HG03066 (cell line): ENCODE results near the gene STKLD1.
"Not testable (repeated sequence)": the region's sequence is repeated elsewhere in the genome, so short reads cannot be mapped to it uniquely, and the experiment has no call there.

Experiments
- ATAC-seq: cut with Tn5 transposase; IDR thresholded peaks from one replicate; pipeline ENCODE4 v1.9.1; 2021; ENCODE audit warnings: low read depth; ENCODE audit not compliant: unreplicated experiment

The STKLD1 gene

GRCh38 chr9:133436681-133437080 is 60.5 kb downstream of the STKLD1 start:
- ATAC-seq, result no peak

DNA sequence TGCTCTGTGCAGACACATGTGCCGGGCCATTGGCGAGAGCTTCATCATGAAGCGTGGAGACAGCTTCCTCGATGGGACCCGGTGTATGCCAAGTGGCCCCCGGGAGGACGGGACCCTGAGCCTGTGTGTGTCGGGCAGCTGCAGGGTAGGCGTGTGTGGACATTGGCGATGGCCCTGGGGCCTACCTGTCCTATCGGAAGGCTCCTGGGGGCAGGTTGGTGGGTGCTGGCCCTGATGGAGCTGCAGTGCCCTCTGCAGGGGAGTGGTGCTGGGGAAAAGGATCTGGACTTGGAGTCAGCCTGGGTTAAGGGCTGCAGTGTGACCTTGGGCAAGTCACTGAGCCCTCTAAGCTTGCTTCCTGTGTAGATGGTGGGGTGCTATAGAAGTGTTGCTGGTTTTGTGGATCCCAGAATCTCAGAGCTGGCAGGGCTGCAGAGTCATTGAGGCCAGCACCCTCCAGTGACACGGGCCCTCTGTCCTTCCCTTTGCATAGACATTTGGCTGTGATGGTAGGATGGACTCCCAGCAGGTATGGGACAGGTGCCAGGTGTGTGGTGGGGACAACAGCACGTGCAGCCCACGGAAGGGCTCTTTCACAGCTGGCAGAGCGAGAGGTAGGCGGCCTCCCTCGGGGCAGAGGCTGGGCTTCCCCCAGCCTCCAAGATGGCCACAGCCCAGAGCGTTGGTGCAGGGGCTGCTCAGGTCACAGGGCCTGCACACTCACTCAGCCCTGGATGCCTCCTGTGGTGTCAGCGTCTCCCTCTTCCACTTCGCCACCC is 61.8 kb downstream of the STKLD1 start:
- no peak for ATAC-seq

- no peak for ATAC-seq
These were observed 63.2 kb downstream of the STKLD1 start for GRCh38 chr9:133439337-133439736.

DNA sequence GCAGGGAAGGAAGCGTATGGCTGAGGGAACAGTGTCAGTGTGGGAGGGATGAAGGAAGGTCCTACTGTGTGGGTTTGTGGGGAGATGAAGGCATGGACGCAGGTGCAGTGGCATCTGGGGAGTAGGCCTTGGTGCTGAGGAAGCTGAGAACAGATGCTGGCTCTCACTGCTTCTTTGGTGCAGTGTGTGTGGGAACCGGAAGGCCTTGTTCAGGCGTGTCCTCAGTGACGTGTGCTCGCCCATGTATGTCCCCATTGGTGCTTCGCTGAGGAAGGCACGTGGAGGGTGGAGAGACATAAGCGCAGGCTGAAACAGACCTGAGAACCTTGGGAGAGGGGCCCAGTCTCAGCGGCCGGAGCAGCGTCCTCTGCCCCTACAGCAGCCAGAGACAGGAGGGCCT is 64.7 kb downstream of the STKLD1 start:
- no peak for ATAC-seq

DNA sequence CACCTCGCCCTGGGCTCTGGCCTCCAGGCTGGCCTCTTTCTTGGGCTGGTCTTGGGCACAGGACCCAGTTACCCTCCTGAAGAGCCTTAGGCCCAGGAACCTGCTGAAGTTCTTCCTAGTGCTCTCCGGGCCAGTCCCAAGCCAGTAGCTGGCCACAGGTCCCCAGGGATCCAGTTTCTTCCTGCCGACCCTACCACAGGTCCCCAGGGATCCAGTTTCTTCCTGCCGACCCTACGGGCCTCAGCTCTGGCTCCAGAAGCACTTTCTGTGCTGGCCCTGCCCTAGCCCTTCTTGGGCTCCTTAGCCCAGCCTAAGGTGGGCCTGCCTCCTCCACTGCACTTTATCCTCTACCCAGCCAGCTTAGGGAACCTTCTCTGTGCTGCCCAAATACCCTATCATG is 65.4 kb downstream of the STKLD1 start:
- ATAC-seq, result no peak

DNA sequence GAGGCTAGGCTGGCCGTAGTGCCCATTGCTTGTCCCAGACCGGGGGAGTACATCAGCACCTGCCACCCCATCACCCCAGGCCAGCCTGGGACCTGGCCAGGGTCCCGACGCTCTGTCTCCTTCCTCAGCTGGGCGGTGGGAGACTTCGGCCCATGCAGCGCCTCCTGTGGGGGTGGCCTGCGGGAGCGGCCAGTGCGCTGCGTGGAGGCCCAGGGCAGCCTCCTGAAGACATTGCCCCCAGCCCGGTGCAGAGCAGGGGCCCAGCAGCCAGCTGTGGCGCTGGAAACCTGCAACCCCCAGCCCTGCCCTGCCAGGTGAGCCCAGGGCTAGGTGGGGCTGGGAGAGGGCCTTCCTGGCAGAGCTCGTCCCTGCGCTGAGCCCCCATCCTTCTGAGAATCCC is 67.1 kb downstream of the STKLD1 start:
- no peak for ATAC-seq

DNA sequence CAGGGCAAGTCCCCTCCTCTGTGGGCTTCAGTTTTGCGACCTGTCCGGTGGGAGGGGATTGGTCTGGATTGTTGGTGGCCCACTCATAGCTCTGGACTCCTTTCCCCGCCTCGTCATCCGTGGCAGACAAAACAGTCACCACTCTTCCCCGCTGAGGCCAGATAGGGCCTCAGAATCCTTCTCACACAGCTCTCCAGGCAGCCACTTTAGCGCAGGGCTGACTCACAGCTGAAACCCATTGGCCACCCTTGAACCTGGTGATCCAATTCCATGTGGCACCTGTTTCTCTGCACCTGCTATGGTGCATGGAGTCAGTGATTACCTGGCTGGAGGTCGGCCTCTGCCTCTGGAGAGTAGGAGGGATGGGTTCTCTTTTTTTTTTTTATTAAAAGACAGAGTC is 67.8 kb downstream of the STKLD1 start:
- no peak for ATAC-seq

DNA sequence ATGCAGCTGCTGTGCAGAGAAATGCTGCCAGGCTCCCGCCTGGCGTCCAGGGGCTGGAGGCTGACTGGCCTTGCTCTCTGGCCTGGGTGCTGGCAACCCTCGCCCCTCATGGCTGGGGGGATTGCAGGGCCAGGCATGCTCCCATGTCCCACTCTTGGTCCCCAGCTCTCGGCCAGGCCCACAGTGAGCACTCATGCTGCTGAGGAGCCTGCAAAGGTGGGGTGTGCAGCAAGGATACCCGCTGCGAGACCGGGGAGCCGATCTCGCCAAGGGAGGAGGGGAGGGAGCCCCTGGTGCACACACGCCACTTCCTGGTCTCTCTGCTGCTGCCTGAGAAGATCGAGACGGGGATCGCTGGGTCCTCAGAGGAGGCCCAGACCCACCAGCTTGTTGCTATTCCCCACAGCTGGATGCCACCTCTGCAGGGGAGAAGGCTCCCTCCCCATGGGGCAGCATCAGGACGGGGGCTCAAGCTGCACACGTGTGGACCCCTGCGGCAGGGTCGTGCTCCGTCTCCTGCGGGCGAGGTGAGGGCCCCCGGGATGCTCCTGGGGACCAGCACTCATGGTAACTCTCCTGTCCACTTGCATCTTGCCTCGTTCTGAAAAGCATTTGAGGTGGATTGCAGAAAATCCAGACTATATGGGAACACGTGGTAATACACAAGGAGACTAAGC is 69.3 kb downstream of the STKLD1 start:
- ATAC-seq, result no peak

GRCh38 chr9:133448487-133448972 is 72.4 kb downstream of the STKLD1 start:
- no peak for ATAC-seq

GRCh38 chr9:133449760-133450159 is 73.6 kb downstream of the STKLD1 start:
- ATAC-seq, result no peak

DNA sequence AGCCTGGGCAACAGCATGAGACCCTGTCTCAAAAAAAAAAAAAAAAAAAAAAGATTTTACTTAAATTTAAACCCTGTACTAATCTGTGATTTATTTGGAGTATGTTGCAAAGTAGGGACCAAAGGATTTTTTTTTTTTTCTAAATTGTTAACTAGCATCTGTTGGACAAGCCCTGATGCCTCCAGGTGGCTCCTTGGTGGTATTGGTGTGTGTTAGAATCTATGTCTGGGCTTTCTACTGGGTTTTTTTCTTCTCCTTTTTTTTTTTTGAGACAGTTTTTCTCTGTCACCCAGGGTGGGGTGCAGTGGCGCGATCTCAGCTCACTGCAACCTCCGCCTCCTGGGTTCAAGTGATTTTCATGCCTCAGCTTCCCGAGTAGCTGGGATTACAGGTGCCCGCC is 75.7 kb downstream of the STKLD1 start:
- not testable (repeated sequence) for ATAC-seq

- ATAC-seq, result no peak
These were observed 76.4 kb downstream of the STKLD1 start for GRCh38 chr9:133452562-133452961.

DNA sequence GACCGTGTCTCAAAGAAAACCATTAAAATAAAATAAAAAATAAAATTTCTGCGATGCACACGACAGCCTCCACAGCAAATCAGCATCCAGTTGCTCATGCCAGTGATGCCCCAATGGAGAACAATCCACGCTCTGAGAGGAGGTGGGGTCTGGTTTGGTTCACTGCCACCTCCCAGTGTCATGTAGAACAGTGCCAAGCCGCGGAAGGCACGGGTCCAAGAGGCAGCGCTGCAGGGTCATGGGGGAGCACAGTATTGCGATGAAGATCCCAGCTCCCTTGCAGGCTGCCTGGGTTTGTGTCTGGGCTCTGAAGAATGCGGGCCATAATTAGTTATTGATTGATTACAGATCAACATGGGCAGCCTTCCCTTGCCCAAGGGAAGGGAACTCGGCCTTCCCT is 77.5 kb downstream of the STKLD1 start:
- no peak for ATAC-seq

DNA sequence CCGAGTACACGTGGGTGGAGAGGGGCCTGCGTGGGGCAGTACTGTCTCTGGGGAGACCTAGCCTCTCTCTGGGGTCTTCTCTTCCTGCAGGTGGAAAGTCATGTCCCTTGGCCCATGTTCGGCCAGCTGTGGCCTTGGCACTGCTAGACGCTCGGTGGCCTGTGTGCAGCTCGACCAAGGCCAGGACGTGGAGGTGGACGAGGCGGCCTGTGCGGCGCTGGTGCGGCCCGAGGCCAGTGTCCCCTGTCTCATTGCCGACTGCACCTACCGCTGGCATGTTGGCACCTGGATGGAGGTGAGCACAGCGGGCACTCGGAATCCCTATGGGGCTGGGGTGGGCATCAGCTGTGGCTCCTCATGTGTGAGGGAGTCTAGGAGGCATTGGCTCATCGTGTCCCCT is 78.2 kb downstream of the STKLD1 start:
- ATAC-seq, result no peak

- no peak for ATAC-seq
These were observed 78.9 kb downstream of the STKLD1 start for GRCh38 chr9:133454943-133455673.
